Natural killer cell treated with Interleukin-12 subunit alpha and Interleukin-12 subunit beta and Interleukin-15 and Interleukin-18, amount 100 ng/mL, for 72 hours (primary cell): ENCODE results near the gene SUSD4. TPM values are rescaled to one million over a fixed set of nuclear protein-coding genes. Genes with fewer than 3 reads are reported as not detected.
"Not testable (repeated sequence)": the region's sequence is repeated elsewhere in the genome, so short reads cannot be mapped to it uniquely, and the experiment has no call there.

ENCODE experiments used
- ATAC-seq, 2 donors: fragments of 150-1000 bp; cut with Tn5 transposase in 1 of 2; sonication (Bioruptor Pico), chemical (Tn5 transposase) in 1 of 2; 2 replicates each; pipeline ENCODE4 v1.10.0; 2021
- DNase-seq: peaks from one replicate; pipeline ENCODE4 v3.0.0; 2022; ENCODE audit warnings: low spot score
- H3K27ac Mint-ChIP-seq, 2 donors: 1 replicate in 1 of 2; 2 replicates in 1 of 2; pipeline ENCODE4 v1.8.0; 2022; ENCODE audit warnings: mixed read lengths in 2 of 2, mild to moderate bottlenecking in 1 of 2, moderate library complexity in 1 of 2
- H3K27me3 Mint-ChIP-seq, 2 donors: 1 replicate in 1 of 2; 2 replicates in 1 of 2; pipeline ENCODE4 v1.8.0; 2022; ENCODE audit warnings: mixed read lengths in 2 of 2
- H3K36me3 Mint-ChIP-seq: one replicate; pipeline ENCODE4 v1.8.0; 2022; ENCODE audit warnings: mixed read lengths
- H3K4me1 Mint-ChIP-seq, 2 donors: 1 replicate in 1 of 2; 2 replicates in 1 of 2; pipeline ENCODE4 v1.8.0; 2022; ENCODE audit warnings: low read depth in 2 of 2, mixed read lengths in 2 of 2, mild to moderate bottlenecking in 1 of 2
- H3K4me3 Mint-ChIP-seq: one replicate; pipeline ENCODE4 v1.8.0; 2022; ENCODE audit warnings: mixed read lengths
- H3K9me3 Mint-ChIP-seq: 2 replicates; pipeline ENCODE4 v1.8.0; 2022; ENCODE audit warnings: mixed read lengths
- total RNA-seq, 2 donors: library from RNA; stranded (reverse); gene quantifications; one replicate each; pipeline ENCODE4 v1.2.3, GENCODE V29; 2022

The SUSD4 gene
- total RNA-seq, 2 donors from 2014 or later: not detected

DNA sequence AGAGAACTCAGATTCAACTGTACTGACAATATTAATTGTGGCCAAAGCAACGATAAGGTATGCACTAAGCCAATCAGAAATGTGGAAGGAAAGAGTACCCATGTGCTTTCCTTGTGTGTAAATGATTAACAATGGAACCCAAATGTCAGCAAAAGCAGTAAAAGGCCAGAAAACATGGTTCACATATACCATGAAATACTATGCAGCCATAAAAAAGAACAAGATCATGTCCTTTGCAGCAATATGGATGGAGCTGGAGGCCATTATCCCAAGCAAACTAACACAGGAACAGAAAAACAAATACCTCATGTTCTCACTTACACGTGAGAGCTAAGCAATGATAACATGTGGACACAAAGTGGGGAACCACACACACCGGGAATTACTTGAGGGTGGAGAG is 78.5 kb downstream of the SUSD4 start:
- ATAC-seq (no peak), DNase-seq (no peak)
- Mint-ChIP-seq H3K4me1 (peaks cover 0 to 4% of the 10 kb centered on the region in 2 donors), H3K27ac (no peak overlapping the region), H3K4me3 (no peak overlapping the region), H3K9me3 (peaks cover 5% of the 10 kb centered on the region), H3K36me3 (no peaks in the 10 kb centered on the region), H3K27me3 (peaks cover 11 to 18% of the 10 kb centered on the region in 2 donors)

GRCh38 chr1:223283697-223284096 is 80.3 kb downstream of the SUSD4 start:
- DNase-seq, H3K36me3 Mint-ChIP-seq, H3K27ac Mint-ChIP-seq, H3K4me1 Mint-ChIP-seq, H3K9me3 Mint-ChIP-seq, ATAC-seq, H3K4me3 Mint-ChIP-seq: not testable (repeated sequence)
- peaks cover 19 to 31% of the 10 kb centered on the region in 2 donors for H3K27me3 Mint-ChIP-seq

- not testable (repeated sequence) for H3K4me3 Mint-ChIP-seq, H3K4me1 Mint-ChIP-seq, H3K27ac Mint-ChIP-seq, DNase-seq, H3K9me3 Mint-ChIP-seq, H3K36me3 Mint-ChIP-seq, ATAC-seq
- peaks cover 18 to 21% of the 10 kb centered on the region in 2 donors for H3K27me3 Mint-ChIP-seq
Observed at GRCh38 chr1:223278311-223278710, 85.7 kb downstream of the SUSD4 start.

- Mint-ChIP-seq H3K27me3 (peaks cover 15 to 18% of the 10 kb centered on the region in 2 donors), H3K9me3 (no peaks in the 10 kb centered on the region), H3K4me1 (no peaks in the 10 kb centered on the region), H3K36me3 (no peaks in the 10 kb centered on the region), H3K4me3 (no peak overlapping the region), H3K27ac (no peak overlapping the region)
- ATAC-seq: peak in 1 of 2 donors; percentile 20
- DNase-seq: no peak
Observed at GRCh38 chr1:223276029-223276428, 87.9 kb downstream of the SUSD4 start.

GRCh38 chr1:223273511-223273910 is 90.5 kb downstream of the SUSD4 start:
- ATAC-seq (peak in 1 of 2 donors; percentile 33), DNase-seq (no peak)
- Mint-ChIP-seq H3K27me3 (peaks cover 0 to 4% of the 10 kb centered on the region in 2 donors), H3K27ac (no peak overlapping the region), H3K4me3 (no peak overlapping the region), H3K4me1 (no peaks in the 10 kb centered on the region), H3K9me3 (no peaks in the 10 kb centered on the region), H3K36me3 (no peaks in the 10 kb centered on the region)

DNA sequence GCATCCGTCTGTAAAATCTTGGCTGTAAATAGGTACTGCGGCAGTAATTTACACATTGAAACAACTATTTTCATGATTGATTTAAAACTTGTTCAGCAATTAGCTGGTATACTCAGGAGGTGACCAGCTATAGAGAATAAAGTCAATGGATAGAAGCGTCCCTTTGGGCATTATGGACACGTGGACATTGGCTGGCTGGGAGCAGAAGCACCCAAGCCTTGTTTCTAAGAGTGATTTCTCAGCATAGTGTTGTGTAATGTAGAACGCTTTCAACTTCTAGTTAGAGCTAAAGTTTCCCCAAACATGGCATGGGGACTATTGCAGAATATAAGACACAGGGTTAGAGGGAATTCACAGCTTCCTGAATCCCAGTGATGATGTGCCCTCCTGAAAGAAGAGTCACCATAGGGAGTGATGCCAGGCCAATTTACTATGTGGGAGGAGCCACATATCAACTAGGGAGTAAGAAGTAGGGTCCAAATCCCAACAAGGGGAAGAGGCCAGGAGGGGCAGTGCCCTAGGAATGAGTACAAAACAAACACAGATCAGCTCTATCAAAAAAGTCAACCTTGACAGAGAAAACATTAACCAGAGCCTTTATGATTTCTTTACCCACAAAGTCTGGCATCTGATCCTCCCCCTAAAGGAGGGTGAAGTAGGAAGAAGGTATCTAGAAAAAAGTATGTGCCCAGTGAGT is 92.7 kb downstream of the SUSD4 start:
- H3K27me3 Mint-ChIP-seq: peaks cover 0 to 9% of the 10 kb centered on the region in 2 donors
- no peak overlapping the region for H3K27ac Mint-ChIP-seq
- no peaks in the 10 kb centered on the region for H3K36me3 Mint-ChIP-seq
- H3K4me1 Mint-ChIP-seq: no peaks in the 10 kb centered on the region
- DNase-seq: no peak
- H3K4me3 Mint-ChIP-seq: no peak overlapping the region
- ATAC-seq: no peak
- no peaks in the 10 kb centered on the region for H3K9me3 Mint-ChIP-seq

DNA sequence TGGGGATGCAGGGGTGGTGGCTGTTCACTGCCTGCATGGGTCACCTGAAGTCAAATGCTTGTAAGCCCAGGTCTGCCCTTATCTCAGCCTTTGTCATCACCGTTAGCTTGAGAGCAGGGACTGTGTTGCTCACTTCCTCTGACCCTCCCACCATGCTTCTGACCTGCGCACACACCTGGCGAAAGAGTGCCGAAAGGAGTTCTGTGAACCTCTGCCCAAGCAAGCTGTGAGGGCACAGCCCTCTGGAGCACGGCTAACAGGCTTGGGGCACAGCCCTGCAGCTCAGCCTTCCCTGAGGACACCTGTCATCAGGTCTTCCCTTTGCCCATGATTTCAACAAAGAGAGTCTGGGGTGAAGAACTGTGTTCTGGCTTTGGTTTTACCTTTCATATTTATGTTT is 93.8 kb downstream of the SUSD4 start:
- no peak overlapping the region for H3K27ac Mint-ChIP-seq
- H3K9me3 Mint-ChIP-seq: no peaks in the 10 kb centered on the region
- ATAC-seq (no peak), DNase-seq (no peak)
- no peak overlapping the region for H3K4me3 Mint-ChIP-seq
- H3K36me3 Mint-ChIP-seq: no peaks in the 10 kb centered on the region
- peaks cover 0 to 4% of the 10 kb centered on the region in 2 donors for H3K27me3 Mint-ChIP-seq
- H3K4me1 Mint-ChIP-seq: no peaks in the 10 kb centered on the region

GRCh38 chr1:223269006-223269405 is 95.0 kb downstream of the SUSD4 start:
- no peak for ATAC-seq
- Mint-ChIP-seq H3K4me1 (no peaks in the 10 kb centered on the region), H3K4me3 (no peak overlapping the region), H3K27ac (no peak overlapping the region), H3K27me3 (peaks cover 3 to 10% of the 10 kb centered on the region in 2 donors), H3K9me3 (no peaks in the 10 kb centered on the region), H3K36me3 (no peaks in the 10 kb centered on the region)
- no peak for DNase-seq

- DNase-seq: no peak
- Mint-ChIP-seq H3K4me3 (no peak overlapping the region), H3K27ac (no peak overlapping the region)
Observed at GRCh38 chr1:223266632-223267172, 97.3 kb downstream of the SUSD4 start.

GRCh38 chr1:223264983-223265908 is 98.7 kb downstream of the SUSD4 start:
- Mint-ChIP-seq H3K27ac (no peak overlapping the region), H3K4me3 (no peak overlapping the region)
- ATAC-seq: peak in 1 of 2 donors; percentile 37

More at GRCh38 chr1:223266632-223267172, 97.3 kb downstream of the SUSD4 start:
- ATAC-seq: no peak
- H3K36me3 Mint-ChIP-seq: no peaks in the 10 kb centered on the region
- H3K27me3 Mint-ChIP-seq: peaks cover 10 to 15% of the 10 kb centered on the region in 2 donors
- H3K9me3 Mint-ChIP-seq: no peaks in the 10 kb centered on the region
- no peaks in the 10 kb centered on the region for H3K4me1 Mint-ChIP-seq

DNA sequence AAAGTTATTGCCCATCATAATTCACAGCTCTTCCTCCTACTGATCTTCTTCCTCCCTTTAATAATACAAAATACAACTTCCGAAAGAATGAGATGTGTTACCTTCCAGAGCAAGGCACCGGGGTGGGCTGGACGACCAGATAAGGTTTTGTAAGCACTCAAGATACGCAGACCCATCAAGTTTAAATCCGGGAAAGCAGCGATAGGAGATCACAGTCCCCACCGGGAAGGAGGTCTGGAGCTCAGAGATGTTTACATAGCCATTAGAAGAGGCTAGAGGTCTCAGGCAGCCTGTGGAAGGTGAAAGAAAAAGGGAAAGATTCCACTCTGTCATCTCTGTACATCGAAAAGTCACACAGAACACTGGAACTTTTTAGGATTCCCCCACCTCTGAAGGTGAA is 99.4 kb downstream of the SUSD4 start:
- Mint-ChIP-seq H3K9me3 (no peaks in the 10 kb centered on the region), H3K36me3 (no peaks in the 10 kb centered on the region), H3K4me3 (no peak overlapping the region), H3K4me1 (no peaks in the 10 kb centered on the region), H3K27ac (no peak overlapping the region), H3K27me3 (peaks cover 10 to 21% of the 10 kb centered on the region in 2 donors)
- ATAC-seq (no peak), DNase-seq (no peak)

More at GRCh38 chr1:223264983-223265908, 98.7 kb downstream of the SUSD4 start:
- peaks cover 10 to 17% of the 10 kb centered on the region in 2 donors for H3K27me3 Mint-ChIP-seq
- H3K36me3 Mint-ChIP-seq: no peaks in the 10 kb centered on the region
- H3K9me3 Mint-ChIP-seq: no peaks in the 10 kb centered on the region
- DNase-seq: no peak
- no peaks in the 10 kb centered on the region for H3K4me1 Mint-ChIP-seq

GRCh38 chr1:223261914-223262313 is 102.1 kb downstream of the SUSD4 start:
- Mint-ChIP-seq H3K4me3 (no peak overlapping the region), H3K27ac (no peak overlapping the region), H3K27me3 (peaks cover 10 to 19% of the 10 kb centered on the region in 2 donors), H3K4me1 (no peaks in the 10 kb centered on the region), H3K36me3 (no peaks in the 10 kb centered on the region), H3K9me3 (no peaks in the 10 kb centered on the region)
- ATAC-seq: no peak
- no peak for DNase-seq

DNA sequence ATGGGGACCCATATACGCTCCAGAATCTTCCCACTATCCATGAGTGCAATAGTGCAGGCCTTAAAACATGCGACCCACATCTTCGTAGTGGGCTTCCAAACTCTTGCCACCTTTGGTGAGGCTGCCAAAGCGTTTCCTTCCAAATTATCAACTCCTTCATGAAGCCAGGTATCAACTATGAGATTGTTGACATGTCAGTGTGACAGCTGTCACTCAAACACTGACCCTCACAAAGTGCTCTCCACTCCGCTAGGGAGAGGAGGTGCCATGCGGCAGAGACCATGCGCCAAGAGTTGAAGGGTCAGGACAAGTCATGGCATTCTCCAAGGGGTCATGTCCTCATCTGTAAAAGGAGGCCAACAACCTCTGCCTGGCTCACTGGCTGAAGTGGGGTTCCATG is 103.3 kb downstream of the SUSD4 start:
- Mint-ChIP-seq H3K36me3 (no peaks in the 10 kb centered on the region), H3K4me1 (no peaks in the 10 kb centered on the region), H3K4me3 (no peak overlapping the region), H3K27ac (no peak overlapping the region), H3K27me3 (peaks cover 10 to 16% of the 10 kb centered on the region in 2 donors), H3K9me3 (no peaks in the 10 kb centered on the region)
- DNase-seq: no peak
- no peak for ATAC-seq

DNA sequence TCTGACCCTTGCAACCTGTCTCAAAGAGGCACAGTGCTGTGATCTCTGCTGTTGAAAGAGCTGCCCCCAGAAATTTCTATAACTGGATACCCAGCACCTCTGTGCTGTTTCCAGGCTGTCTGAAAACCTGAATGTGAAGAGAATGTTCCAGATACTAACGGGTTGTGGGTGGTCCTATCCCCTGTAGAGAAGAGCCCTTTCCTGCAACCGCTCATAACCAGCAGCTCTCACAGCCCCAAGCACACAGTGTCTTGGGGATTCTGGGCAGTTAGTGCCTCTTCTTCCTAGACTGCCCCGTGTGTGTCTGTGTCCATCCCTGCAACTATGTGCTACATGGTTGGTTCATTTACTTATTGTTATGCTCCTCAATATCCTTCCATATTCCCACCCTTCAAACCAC is 104.5 kb downstream of the SUSD4 start:
- no peaks in the 10 kb centered on the region for H3K9me3 Mint-ChIP-seq
- peaks cover 10 to 13% of the 10 kb centered on the region in 2 donors for H3K27me3 Mint-ChIP-seq
- DNase-seq (no peak), ATAC-seq (no peak)
- H3K36me3 Mint-ChIP-seq: no peaks in the 10 kb centered on the region
- H3K4me3 Mint-ChIP-seq: no peak overlapping the region
- no peak overlapping the region for H3K27ac Mint-ChIP-seq
- H3K4me1 Mint-ChIP-seq: no peaks in the 10 kb centered on the region
